Epithelial cell of esophagus (primary cell): ENCODE measurements around the gene LCORL.

ENCODE experiments used
- DNase-seq: peaks from one replicate; pipeline ENCODE4 v3.0.0; 2010; ENCODE audit warnings: low read depth
- H3K4me3 ChIP-seq: 2 replicates; pipeline ENCODE4 v1.5.1; 2011; ENCODE audit warnings: mild to moderate bottlenecking, low read length, control low read depth
- CTCF ChIP-seq: IDR thresholded peaks from 2 replicates; pipeline ENCODE4 v1.5.1; 2011; ENCODE audit warnings: low read depth, mild to moderate bottlenecking, low read length, control low read depth, inconsistent platforms; ENCODE audit not compliant: insufficient read depth; ENCODE audit errors: missing control alignments

LCORL gene

DNA sequence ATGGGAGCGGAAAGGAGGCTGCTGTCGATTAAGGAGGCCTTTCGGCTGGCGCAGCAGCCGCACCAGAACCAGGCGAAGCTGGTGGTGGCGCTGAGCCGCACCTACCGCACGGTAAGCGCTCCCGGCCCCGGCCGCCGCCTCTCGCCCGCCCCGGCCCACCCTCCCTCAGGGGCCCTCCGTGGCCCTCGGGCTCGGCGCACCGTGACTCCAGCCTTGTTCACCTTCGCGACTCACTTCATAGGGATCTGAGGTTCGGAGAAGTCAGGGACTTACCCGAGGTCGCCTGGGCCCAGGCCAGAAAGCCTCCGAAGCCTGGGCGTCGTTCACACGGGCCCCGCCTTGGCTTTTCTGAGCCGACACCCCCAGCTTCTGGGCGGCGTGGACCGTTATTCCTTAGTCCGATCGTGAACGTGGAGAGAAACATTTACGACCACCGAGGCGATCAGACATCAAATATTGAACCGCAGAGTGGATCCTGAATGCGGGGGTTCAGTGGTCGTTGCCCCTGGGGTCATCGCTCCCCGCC, 210.4 kb downstream of the LCORL start:
- H3K4me3 ChIP-seq: peak overlapping the region; percentile 89
- no peak for TF ChIP-seq CTCF
- no peak for DNase-seq

DNA sequence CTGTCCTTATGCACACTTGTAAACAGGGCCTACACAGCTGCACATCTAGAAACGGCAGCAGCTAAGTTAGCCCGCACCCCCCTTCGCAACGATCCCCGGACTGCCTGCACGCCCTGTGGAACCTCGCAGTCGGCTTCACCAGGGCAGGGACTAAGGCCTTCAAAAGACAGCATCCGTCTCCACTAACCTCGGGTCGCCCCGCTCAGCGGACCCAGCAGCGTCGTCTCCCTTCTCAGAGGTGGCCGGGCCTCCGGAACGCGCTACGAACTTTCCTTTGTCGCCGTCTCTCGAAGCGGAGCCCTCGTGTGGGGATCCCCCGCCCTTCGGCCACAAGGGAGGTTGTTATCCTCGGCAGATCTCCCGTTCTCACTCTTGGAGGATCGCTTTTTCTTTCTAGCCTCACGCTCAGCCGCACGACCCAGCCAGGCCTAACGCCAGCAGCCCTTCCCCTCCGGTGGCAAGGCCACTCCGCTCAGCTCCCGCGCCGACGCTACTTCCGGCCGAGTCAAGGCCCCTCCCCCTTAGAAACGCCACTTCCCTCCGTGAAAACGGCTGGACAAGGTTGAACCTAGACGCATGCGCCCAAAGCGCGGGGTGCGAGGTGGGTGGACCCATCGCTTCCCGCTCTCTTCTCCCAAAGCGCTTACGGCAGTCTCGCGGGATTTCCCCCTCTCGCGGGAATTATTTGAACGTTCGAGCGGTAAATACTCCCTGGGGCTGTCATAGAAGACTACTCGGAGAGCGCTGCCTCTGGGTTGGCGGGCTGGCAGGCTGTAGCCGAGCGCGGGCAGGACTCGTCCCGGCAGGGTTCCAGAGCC, 211.1 kb downstream of the LCORL start, which contains the start of the genes DCAF16 and NCAPG:
DCAF16 (minus strand) TSS at position 498 of the 818 bp plus-strand sequence. CDS start 6,616 bp downstream, outside the sequence.
NCAPG (plus strand) TSS at position 720 of the 818 bp plus-strand sequence. CDS start 99 bp downstream, outside the sequence.
- no peak for TF ChIP-seq CTCF
- DNase-seq: peak; percentile 99
- H3K4me3 ChIP-seq: peak within 1 kb of the TSS; percentile 89

DNA sequence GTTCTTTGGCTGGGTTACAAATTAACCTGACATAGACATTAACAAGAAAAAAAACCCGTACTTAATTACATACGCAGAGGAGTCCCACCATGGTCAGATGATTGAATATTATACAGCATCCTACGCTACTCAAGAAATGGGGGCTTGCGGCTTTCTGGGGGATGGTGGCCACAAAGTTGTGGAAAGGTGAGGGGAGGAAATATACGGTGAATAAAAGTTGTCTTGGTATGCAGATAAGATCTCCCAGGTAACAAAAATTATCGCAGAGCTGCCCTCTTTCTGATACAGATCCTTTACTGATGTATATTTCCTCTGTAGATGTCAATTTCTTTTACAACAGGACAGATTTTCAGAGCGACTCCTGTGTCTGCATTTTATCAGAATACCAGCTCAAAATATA, 211.9 kb downstream of the LCORL start:
- H3K4me3 ChIP-seq: peak overlapping the region; percentile 89
- no peak for TF ChIP-seq CTCF
- DNase-seq: no peak

DNA sequence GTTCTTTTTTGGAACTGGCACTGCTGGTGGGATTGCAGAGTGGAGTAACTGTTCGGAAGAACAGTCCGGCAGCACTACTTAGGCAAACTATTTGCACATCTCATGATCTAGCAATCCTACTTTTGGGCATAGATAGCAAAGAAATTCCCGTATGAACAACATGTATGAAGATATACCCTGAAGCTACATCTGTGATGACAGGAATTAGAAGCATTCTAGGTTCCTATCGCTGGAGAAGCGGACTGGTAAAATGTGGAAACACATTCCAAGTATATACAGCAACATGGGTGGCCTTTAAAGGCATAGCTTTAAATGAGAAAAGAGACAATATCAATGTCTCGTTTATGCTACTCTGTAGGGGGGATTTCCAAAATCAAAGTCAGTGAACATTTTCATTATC, 214.1 kb downstream of the LCORL start:
- TF ChIP-seq CTCF: no peak
- peak; percentile 17 for DNase-seq
- peak overlapping the region; percentile 39 for H3K4me3 ChIP-seq

DNA sequence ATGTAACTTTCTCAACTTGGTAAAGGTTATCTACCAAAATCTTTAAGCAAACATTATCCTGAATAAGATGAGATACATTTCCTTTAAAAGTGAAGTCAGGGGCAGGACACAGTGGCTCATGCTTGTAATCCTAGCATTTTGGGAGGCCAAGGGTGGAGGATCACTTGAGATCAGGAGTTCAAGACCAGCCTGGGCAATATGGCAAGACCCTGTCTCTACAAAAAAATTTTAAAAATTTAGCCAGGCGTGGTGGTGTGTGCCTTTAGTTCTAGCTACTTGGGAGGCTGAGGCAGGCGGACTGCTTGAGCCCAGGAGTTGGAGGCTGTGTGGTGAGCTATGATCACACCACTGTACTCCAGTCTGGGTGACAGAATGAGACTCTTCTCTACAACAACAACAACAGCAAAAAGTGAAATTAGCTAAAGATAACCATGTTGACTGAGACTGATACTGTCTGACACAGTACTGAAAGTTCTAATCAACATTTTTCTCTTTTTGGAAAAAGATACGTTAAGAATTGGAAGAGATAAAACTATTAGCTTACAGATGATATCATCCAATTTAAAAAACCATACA, 215.9 kb downstream of the LCORL start:
- no peak for TF ChIP-seq CTCF
- DNase-seq: no peak
- H3K4me3 ChIP-seq: no peak overlapping the region

- no peak overlapping the region for H3K4me3 ChIP-seq
- DNase-seq: no peak
- TF ChIP-seq CTCF: no peak
Observed at GRCh38 chr4:17797808-17798207, 223.7 kb downstream of the LCORL start.
